Kidney capillary endothelial cell (primary cell): ENCODE data around the gene ALB.
"Not testable (repeated sequence)": the region's sequence is repeated elsewhere in the genome, so short reads cannot be mapped to it uniquely, and the experiment has no call there.

ENCODE experiments used
- DNase-seq: peaks from one replicate; pipeline ENCODE4 v3.0.0-alpha.2; 2018; ENCODE audit warnings: low spot score

ALB gene

GRCh38 chr4:73404042-73404441, at the start of gene ALB:
Gene ALB, plus strand, starts transcription at chr4:73404287. Its CDS starts 41 bp downstream, at chr4:73404328.
- DNase-seq, result no peak

- not testable (repeated sequence) for DNase-seq
These were observed 46.9 kb upstream of the ALB start for GRCh38 chr4:73357174-73357573.

DNA sequence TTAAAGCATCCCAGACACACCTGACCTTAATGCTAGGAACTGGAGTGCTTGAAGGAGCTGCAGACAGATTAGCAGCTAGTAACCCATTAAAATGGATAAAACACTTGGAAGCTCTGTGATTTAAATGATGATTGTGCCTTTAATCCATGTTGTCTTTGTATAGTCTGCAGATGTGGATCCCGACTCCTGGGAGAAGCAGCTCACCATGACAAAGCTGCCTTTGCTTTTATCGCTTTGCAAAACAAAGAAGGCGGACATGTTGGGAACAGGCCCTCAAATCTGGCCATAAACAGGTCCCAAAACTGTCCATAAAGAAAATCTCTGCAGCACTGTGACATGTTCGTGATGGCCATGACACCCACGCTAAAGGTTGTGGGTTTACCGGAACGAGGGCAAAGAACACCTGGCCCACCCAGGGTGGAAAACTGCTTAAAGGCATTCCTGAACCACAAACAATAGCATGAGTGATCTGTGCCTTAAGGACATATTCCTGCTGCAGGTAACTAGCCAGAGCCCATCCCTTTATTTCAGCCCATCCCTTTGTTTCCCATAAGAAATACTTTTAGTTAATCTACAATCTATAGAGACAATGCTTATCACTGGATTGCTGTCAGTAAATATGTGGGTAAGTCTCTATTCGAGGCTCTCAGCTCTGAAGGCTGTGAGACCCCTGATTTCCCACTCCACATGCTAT, 34.4 kb upstream of the ALB start:
- not testable (repeated sequence) for DNase-seq

DNA sequence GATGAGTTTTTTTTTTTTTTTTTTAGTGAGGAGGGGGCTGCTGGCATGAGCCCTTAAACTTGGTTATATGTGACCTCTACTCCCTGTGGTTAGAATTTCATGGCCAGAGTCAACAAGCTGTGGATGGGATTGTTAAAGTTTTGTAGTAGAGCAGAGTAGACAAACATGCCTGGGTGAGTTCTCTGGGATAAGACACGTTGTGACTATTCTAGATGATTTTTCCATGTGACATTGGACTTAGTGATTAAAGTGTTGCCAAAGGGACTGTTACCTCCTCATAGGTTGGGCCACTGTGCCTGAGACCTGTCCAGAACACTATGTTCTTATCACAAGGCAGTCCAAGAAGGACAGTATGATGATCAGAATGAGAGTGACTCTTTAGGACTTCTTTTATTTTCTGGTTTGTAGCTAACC, 28.8 kb upstream of the ALB start:
- DNase-seq, result no peak

DNA sequence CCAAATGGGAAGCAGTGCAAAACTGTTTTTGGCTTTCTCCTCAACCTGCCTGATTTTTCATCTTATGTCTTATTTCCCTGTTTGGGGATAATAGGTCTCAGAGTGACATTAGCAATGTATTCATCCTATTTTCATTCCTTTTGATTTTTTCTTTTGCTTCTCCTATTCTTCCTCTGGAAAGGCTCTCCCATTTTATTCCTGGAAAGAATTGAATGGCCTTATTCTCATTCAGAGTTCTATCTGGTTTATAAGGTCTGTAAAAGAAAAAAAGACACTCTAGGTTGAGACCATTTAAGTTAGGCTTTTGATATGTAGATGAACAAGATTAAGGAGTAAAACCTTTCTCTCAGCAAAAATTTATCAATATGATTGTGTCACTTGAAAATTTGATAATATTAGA, 27.8 kb upstream of the ALB start:
- DNase-seq, result no peak

DNA sequence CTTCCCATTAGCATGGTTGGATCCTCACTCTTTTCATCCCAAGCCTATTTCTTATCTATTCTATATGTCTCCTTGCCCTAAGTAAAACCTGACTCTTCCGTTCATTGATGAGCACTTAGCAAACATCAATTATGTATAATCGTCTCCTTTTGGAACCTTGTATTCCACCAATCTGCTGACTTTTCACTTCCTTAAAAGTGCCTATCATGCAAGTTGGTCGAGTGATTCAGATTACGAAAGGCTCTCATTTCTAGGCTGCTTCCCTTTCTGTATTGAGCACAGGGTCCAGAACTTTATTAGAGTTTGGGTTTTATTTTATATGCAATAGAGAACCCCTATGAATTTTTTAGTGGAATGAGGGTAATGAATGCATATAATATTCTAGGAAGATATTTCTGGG, 27.1 kb upstream of the ALB start:
- DNase-seq, result no peak

- DNase-seq, result no peak
These were observed 25.2 kb upstream of the ALB start for GRCh38 chr4:73378887-73379286.

GRCh38 chr4:73379946-73380345, 24.1 kb upstream of the ALB start:
- DNase-seq, result no peak

- DNase-seq, result no peak
These were observed 22.9 kb upstream of the ALB start for GRCh38 chr4:73381214-73381613.

GRCh38 chr4:73383452-73383851, 20.6 kb upstream of the ALB start:
- no peak for DNase-seq

GRCh38 chr4:73387552-73387951, 16.5 kb upstream of the ALB start:
- DNase-seq, result no peak

GRCh38 chr4:73388887-73389286, 15.2 kb upstream of the ALB start:
- DNase-seq, result no peak

GRCh38 chr4:73389663-73390062, 14.4 kb upstream of the ALB start:
- DNase-seq, result not testable (repeated sequence)

DNA sequence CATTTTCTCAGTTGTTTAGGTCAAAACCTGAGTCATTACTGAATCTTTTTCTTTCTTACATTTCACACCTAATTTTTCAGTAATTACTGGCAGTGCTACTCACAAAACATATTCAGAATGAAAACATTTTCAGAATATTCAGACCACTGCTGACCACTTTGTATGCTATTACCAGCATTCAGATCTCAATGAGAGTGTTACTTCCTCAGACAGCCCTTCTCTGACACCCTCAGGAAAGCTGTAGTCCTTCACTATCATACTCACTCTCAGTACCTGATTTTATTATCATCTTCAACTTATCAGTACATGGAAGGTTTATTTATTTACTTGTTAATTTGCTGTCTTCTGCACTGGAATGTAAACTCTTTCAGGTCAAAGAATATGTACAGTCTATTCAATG, 12.3 kb upstream of the ALB start:
- no peak for DNase-seq

DNA sequence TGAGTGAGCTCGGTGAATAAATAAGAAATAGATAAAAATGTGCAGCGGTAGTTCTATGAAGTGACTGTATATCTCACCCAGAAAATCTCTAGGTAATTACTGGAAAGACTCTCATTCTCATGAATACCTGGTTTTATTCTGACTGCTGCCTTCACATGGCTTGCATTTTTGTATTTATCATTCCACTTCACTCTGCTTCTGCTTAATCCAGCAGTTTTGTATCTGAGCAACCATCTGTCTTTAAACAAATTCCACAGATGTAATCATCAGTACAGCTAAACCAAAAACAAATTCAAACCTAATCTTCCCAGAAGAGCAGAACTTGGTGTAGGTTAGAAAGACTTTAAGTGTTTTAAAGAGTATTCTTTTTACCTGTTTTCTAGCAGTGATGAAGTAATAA, 11.2 kb upstream of the ALB start:
- no peak for DNase-seq

DNA sequence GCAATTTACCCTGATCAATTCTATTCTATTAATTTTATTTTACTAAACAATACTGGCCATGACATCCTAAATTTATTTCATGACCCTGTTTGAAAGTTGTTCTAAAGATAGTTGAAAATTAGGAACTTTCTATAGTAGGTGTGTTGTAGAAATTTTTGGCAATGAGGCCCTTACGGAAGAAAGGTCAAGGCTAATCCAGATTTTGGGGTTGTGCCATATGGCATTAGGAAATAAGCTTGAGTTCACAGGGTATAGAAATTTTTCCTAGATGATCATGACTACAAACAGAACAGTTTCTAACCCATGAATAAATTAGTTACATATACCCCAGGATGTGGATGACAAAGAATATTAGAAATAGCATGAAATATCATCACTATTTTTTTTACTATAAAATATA, 7.8 kb upstream of the ALB start:
- DNase-seq, result no peak

- no peak for DNase-seq
These were observed 6.8 kb upstream of the ALB start for GRCh38 chr4:73396993-73397972.

GRCh38 chr4:73401412-73401811, 2.7 kb upstream of the ALB start:
- DNase-seq, result no peak

- DNase-seq, result no peak
These were observed 370 bp downstream of the ALB start for GRCh38 chr4:73404457-73404856.

DNA sequence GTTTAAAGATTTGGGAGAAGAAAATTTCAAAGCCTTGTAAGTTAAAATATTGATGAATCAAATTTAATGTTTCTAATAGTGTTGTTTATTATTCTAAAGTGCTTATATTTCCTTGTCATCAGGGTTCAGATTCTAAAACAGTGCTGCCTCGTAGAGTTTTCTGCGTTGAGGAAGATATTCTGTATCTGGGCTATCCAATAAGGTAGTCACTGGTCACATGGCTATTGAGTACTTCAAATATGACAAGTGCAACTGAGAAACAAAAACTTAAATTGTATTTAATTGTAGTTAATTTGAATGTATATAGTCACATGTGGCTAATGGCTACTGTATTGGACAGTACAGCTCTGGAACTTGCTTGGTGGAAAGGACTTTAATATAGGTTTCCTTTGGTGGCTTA, 1.1 kb downstream of the ALB start:
- no peak for DNase-seq

DNA sequence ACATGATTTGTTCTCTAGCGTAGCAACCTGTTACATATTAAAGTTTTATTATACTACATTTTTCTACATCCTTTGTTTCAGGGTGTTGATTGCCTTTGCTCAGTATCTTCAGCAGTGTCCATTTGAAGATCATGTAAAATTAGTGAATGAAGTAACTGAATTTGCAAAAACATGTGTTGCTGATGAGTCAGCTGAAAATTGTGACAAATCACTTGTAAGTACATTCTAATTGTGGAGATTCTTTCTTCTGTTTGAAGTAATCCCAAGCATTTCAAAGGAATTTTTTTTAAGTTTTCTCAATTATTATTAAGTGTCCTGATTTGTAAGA, 2.4 kb downstream of the ALB start:
- no peak for DNase-seq

DNA sequence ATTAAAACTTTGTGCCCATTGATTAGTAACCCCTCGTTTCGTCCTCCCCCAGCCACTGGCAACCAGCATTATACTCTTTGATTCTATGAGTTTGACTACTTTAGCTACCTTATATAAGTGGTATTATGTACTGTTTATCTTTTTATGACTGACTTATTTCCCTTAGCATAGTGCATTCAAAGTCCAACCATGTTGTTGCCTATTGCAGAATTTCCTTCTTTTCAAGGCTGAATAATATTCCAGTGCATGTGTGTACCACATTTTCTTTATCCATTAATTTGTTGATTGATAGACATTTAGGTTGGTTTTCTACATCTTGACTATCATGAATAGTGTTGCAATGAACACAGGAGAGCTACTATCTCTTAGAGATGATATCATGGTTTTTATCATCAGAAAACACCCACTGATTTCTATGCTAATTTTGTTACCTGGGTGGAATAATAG, 3.2 kb downstream of the ALB start:
- DNase-seq, result no peak

DNA sequence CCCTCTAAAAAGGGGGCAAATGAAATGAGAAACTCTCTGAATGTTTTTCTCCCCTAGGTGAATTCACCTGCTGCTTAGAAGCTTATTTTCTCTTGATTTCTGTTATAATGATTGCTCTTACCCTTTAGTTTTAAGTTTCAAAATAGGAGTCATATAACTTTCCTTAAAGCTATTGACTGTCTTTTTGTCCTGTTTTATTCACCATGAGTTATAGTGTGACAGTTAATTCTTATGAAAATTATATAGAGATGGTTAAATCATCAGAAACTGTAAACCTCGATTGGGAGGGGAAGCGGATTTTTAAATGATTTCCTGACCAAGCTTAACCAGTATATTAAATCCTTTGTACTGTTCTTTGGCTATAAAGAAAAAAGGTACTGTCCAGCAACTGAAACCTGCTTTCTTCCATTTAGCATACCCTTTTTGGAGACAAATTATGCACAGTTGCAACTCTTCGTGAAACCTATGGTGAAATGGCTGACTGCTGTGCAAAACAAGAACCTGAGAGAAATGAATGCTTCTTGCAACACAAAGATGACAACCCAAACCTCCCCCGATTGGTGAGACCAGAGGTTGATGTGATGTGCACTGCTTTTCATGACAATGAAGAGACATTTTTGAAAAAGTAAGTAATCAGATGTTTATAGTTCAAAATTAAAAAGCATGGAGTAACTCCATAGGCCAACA, 4.2 kb downstream of the ALB start:
- DNase-seq, result no peak
